CD4-positive, alpha-beta T cell treated with Interleukin-17A for 1 hour (primary cell): ENCODE data around the gene SPATS2.
A peak's percentile ranks its signal among the peaks of the same experiment; 100 is the strongest.

Experiments used
- DNase-seq: peaks from one replicate; pipeline ENCODE4 v3.0.0-alpha.2; 2020

Gene SPATS2

DNA sequence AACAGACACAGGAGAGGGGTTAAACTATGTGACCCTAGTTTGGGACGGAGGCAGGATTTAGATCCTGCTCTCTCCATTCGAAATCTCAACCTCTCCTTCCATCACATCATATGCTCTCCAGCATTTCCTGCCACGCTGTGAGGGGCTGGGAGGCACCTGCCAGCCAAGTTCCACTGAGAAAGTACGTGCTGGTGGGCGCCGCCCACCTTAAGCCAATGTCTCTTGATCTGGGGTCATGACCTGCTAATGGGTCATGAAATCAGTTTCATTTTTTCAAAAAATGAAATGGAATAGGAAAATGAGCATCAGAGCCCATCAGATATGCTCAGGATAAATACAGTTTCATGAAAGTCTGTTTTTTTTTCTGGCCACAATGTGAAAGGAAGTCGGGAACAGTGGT, 193.4 kb downstream of the SPATS2 start:
- DNase-seq: no peak

DNA sequence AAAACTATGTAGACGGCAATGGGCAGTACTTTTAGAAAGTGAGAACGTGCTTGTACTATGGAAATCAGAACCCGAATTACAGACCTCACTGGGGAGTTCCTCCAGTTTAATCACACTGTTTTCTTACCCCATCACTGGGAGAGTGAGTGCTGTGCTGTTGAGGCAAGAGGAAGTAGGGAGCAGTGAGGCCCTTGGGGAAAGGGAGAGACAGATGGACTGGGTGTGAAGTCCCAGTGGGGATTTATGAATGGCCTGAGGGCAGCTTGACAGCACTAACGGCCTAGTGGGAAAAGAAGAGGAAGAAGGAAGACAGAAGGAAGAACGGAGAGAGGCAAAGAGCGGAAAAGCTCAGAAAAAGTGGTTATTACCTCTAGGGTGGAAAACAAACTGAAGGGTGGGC, 195.0 kb downstream of the SPATS2 start:
- DNase-seq: no peak

DNA sequence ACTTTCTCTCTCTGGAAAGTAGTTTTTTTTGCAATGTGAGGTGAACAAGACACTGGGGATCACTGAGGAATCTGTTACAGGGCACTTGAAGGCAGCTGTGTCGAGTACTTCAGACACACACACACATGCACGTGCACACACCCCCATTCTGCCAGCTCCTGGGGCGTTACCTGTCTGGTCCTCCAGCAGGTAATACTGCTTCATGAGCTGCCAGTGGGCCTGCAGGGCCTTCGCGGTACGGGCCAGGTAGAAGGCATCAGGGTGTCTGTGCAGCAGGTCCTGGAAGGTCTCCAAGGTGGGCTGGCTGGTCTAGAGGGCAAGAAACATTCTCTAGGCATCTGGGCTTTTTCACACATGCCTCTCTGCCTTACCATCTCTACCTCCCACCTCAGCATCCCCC, 195.6 kb downstream of the SPATS2 start:
- no peak for DNase-seq

DNA sequence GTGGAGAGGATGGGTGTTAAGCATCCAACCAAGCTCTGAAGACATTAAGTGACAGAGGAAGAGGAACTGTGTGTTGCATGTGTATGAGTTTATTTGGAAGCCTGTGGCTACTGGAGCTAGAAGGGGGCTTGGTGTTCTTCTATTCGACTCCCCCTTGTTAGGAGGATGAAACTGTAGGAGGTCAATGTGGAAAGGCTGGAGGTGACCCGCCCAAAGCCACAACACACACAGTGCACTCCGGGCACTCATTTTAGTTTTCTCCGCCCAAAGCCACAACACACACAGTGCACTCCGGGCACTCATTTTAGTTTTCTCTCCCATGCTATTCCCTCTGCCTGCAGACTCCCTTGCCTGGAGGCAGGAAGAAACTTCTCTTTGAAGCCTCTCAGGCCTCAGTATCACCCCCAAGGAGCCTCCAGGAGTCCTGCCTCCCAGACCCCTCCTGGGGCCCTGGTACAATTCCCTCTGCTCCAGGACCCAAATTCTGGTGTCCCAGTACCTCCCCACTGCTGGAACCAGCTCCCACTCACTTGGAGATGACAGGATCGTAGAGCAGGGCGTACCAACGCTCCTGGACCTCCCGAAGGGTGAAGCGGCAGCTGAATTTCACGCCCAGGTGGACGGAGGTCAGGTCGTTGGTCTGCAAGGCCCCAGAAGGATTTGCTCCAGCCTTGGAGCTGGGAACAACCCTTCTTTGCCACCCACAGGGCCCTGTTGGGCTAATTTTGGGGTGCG, 196.9 kb downstream of the SPATS2 start:
- DNase-seq: no peak

DNA sequence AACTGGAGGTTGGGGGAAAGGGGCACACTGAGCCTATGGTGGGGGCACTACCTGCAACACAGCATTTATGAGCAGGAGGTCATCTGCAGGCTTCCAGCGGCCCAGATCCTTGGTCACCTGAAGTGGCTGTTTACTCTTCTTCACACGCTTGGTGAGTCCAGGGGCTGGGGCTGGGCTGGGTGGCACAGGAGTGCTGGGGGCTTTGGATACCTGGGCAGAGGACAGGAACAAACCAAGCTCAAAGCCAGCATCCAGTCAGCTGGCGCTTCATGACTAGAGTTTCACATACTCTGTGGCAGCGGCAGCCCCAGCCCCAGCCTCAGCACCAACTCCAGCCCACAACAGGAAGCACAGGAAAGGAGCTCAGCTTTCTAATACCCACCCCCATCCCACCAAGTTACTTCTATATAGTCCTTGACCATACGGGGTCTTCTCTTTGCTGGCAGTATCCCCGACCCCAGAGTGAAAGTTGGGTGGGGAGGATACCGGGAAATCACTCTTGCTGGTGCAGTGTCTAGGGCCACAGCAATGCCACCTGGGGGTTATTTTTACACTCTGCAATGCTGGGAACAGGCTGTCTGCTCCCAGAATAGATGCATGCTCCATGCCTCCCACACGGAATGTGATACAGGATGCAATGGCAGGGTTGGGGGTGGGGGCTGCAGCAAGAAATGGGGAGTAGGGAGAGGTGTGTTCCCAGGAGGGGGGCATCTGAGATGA, 197.6 kb downstream of the SPATS2 start:
- no peak for DNase-seq

DNA sequence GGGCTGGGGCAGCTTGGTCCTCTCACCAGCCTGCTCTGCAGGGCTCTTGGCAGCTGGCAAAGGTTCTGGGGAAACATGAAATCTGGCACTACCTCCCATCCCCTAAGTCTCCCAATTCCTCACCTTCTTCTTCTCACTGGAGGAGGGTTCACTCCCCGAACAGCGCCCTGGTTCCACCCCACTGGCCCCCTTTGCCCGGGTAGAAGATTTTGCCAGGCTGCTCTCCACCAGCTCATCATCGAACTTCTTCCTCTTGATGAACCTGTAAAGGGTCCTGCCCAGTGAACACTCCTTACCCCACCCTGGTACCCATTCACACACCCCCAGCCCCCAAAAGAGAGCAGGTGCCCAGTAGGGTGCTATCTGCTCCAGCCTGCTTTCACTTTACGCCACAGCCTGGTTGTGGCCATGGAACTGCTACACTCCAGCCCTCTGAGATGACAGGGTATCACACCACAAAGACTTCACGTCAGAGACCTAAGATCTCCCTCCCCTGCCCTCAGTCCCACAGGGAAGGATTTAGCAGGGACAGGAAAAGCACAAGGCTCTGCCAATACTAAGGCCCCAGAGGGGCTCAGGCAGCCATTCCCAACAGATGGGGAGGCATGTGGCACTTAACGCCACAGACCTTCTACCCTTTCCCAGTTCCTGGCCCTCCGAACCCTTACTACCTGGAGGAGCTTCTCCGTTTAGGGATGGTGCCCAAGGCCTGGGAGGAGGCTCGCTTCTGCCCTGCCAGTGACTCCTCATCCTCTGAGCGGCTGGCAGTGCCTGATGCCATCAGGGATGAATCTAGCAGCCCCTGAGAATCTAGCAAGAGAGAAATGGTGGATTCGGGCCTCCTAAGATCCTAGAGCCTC, 198.4 kb downstream of the SPATS2 start:
- DNase-seq: no peak

DNA sequence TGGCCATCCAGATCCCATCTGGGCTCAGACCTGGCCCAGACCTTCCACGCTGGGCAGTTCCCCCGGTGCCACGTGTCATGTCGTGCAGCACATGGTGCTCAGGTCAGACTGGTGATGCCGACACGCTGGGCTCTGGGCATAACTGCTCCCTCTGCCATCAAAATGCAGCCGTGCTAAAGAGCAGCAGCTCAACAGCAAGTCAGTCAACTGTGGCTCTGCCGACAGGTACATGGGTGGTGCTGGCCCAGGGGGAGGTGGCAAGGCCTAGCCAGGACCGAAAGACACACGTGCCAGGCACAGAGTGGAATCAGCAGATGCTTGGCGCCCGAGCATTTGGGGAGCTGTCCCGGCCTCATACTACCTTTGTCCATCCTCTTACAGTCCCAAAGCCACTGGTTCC, 199.1 kb downstream of the SPATS2 start:
- no peak for DNase-seq

DNA sequence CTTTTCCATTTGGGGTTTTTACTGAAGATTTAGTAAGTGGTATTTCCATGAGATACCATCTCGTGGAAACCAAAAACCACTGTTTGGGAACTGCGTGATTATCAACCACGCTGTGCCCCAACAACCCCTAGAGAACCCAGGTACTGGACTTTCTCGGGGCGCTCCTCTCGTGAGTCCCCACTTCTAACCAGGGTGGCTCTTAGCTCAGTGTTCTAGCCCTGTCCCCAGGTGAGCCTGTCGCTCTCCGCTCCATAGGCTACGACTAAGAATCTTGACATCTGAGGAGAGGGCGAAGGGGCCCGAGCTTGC, 200.0 kb downstream of the SPATS2 start:
- no peak for DNase-seq

DNA sequence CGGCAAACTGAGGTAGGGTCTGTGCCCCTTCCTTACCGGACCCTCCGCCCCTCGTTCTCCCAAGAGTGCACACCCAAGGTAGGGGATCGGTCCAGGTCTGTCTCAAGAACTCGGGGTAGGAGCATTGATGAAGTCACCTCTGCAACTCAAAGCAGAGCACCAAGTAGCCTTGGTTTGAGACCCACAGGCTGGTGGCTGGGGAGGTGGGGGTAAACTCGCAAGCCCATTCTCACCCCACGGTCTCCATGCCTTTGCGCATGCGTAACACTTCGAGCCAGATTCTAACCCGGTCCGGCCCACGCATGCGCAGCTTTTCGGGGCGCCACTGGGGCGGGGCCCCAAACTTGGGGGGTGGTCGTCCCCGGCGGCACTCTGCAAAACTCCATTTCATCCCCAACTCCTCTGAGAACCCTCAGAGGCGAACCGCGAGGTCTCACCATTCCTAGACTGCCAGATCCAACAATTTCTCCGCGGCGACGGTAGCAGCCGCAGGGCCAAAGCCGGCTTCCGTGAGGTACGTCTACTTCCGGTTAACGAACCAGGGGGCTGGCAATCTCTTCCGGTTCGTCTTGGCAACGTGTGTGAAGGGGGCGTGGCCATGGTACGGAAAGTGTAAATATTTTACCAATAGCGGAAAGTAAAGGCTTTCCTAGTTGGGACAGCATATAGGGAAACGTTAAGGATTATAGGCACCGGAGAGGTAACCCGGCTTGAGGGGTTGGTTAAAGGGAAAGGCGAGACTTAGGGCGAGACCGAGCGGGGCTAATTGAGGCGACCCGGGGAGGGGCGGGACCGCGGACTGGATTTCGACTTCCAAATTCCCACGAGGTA, 200.6 kb downstream of the SPATS2 start, which contains the start of gene MCRS1:
MCRS1 (minus strand) TSS at position 532 of the 831 bp plus-strand sequence. CDS start 1,411 bp downstream, outside the sequence.
- DNase-seq: peak; percentile 93

DNA sequence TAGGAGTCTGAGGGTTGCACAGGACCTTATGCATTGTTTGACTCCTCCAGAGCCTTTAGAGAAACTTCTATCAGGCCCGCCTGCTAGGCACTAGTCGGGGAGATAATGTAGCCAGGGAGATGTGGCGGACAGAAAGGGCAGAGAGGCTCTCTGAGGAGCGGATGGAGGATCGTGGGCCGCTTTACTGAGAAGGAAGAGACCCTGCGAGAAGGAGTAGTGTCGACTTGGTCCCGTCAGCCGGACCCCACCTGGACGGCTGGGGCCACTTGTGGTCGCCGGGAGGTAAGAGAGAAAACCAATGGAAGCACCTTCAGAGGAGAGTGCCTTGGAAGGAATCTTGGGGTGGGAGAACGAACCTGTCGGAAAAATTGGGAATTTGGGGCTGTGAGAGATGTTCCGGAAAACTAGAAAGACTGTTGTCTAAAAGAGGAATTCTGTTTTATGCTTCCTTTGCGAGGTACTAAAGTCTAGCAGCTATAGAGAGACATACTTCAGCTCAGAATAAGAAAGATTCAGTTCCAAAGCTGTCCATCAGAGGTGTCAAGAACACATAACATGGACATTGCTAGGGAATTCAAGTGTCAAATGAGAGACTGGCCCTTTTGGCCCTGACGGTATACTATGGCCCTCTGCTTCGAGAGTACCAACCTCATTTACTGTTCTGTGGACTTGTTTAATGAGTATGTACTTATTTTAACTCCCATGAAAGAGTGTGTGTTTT, 201.3 kb downstream of the SPATS2 start:
- DNase-seq: no peak
